OCI-LY3 (cell line): ENCODE measurements around the gene SYNDIG1.

Experiments
- H2AFZ ChIP-seq: fragments of 200-600, 300-600 bp; shearing (Covaris generic); 2 replicates; pipeline ENCODE4 v1.6.0; 2014; ENCODE audit warnings: antibody characterized with exemption, low read depth, low read length
- H3K27ac ChIP-seq: fragments of 200-600, 300-600 bp; sonication (generic); 2 replicates; pipeline ENCODE4 v1.5.1; 2014; ENCODE audit warnings: mild to moderate bottlenecking, low read length, moderate library complexity, mixed read lengths
- H3K27me3 ChIP-seq: fragments of 200-600, 300-600 bp; sonication (generic); 2 replicates; pipeline ENCODE4 v1.6.1; 2014; ENCODE audit warnings: low read depth, low read length, mixed read lengths
- H3K36me3 ChIP-seq: fragments of 200-600, 300-600 bp; sonication (generic); replicated peaks from 2 replicates; pipeline ENCODE3; 2014; ENCODE audit warnings: low read depth, low read length, mixed read lengths
- H3K4me1 ChIP-seq: fragments of 300-600, 200-600 bp; sonication (generic); 2 replicates; pipeline ENCODE4 v1.6.1; 2014; ENCODE audit warnings: low read length, mixed read lengths
- H3K4me2 ChIP-seq: fragments of 200-600, 300-600 bp; sonication (generic); 2 replicates; pipeline ENCODE4 v1.6.1; 2014; ENCODE audit warnings: low read length, mixed read lengths
- H3K4me3 ChIP-seq: fragments of 300-600, 200-600 bp; sonication (generic); 2 replicates; pipeline ENCODE4 v1.5.1; 2014; ENCODE audit warnings: antibody characterized with exemption, mild to moderate bottlenecking, low read length, moderate library complexity
- H3K79me2 ChIP-seq: fragments of 300-600, 200-600 bp; shearing (Covaris generic); 2 replicates; pipeline ENCODE4 v1.6.1; 2014; ENCODE audit warnings: mild to moderate bottlenecking, low read length, mixed read lengths
- H3K9ac ChIP-seq: fragments of 300-600, 200-600 bp; shearing (Covaris generic); 2 replicates; pipeline ENCODE4 v1.6.0; 2014; ENCODE audit warnings: mild to moderate bottlenecking, low read length, moderate library complexity
- H3K9me3 ChIP-seq: fragments of 200-600, 300-600 bp; shearing (Covaris generic); 2 replicates; pipeline ENCODE4 v1.6.1; 2014; ENCODE audit warnings: low read length, mixed read lengths; ENCODE audit not compliant: insufficient read depth
- H4K20me1 ChIP-seq: fragments of 200-600, 300-600 bp; sonication (generic); 2 replicates; pipeline ENCODE4 v1.6.1; 2016; ENCODE audit warnings: low read length, mixed read lengths; ENCODE audit not compliant: insufficient read depth
- CTCF ChIP-seq: fragments of 200-600, 300-600 bp; sonication (generic); IDR thresholded peaks from 2 replicates; pipeline ENCODE4 v1.5.1; 2014; ENCODE audit warnings: antibody characterized with exemption, low read length, low read depth
- EZH2phosphoT487 ChIP-seq: fragments of 200-600 bp; shearing (Covaris generic); IDR thresholded peaks from 2 replicates; pipeline ENCODE4 v1.6.1; 2018; ENCODE audit warnings: antibody characterized with exemption, mixed run types, low read depth

The SYNDIG1 gene

DNA sequence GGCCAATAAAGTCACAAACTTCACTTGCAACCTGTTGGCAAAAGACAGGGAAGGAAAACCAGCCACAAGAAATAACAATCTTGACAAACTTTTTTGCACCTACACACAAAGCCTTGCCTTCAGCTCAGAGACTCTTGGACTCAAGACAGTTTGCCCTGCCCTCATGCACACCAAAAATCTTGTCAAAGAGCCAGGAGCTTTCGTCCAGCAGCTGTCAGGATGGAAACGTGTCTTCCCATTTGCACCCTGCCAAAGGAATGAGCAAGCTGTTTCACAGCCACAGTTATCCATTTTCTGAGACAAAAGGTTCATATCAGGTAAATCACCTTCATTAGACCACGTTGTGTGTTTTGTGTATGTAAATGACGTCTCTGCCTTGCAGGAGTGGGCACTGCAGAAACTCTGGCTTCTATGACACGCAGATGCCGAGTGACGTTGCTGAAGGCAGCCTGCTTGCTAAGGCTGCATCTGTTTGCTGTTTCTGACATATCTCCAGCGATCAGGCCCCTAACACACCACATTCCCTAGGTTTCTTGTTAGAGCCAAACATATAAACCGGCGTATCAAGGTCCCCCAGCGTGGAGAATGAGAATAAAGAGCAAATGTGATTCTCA, 193.4 kb downstream of the SYNDIG1 start:
- H3K27me3 ChIP-seq = peaks cover 55% of the 10 kb centered on the region
- no peak overlapping the region for H3K27ac ChIP-seq
- TF ChIP-seq CTCF (no peak), EZH2phosphoT487 (no peak)
- H3K9me3 ChIP-seq = no peaks in the 10 kb centered on the region
- H3K9ac ChIP-seq = no peak overlapping the region
- no peak overlapping the region for H3K4me3 ChIP-seq
- no peaks in the 10 kb centered on the region for H3K79me2 ChIP-seq
- no peaks in the 10 kb centered on the region for H4K20me1 ChIP-seq
- no peak overlapping the region for H2AFZ ChIP-seq
- H3K36me3 ChIP-seq = no peaks in the 10 kb centered on the region
- H3K4me2 ChIP-seq = no peak overlapping the region
- H3K4me1 ChIP-seq = peaks cover 10% of the 10 kb centered on the region

DNA sequence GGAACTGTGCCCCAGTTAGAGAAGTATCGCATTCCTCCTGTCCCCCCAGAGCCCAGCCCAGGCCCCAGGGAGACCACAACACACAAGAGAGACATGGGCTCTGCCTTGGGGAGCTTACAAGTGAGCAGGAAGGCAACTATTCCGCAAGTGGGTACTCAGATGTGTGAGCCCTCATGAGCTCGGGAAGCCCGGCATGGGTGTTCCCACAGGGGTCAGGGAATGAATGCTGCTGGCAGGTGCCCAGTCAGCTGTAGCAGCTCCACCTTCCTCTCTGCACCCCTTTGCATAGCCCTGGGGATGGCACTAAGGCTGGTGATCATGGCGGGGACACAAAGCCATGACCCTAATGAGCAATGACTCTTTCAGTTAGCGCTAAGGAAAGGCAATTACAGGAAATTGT, 194.1 kb downstream of the SYNDIG1 start:
- no peak overlapping the region for H3K4me2 ChIP-seq
- TF ChIP-seq EZH2phosphoT487 (no peak), CTCF (no peak)
- H3K9ac ChIP-seq = no peak overlapping the region
- no peaks in the 10 kb centered on the region for H4K20me1 ChIP-seq
- H3K9me3 ChIP-seq = no peaks in the 10 kb centered on the region
- peaks cover 55% of the 10 kb centered on the region for H3K27me3 ChIP-seq
- H3K4me3 ChIP-seq = no peak overlapping the region
- H3K27ac ChIP-seq = no peak overlapping the region
- no peak overlapping the region for H2AFZ ChIP-seq
- H3K79me2 ChIP-seq = no peaks in the 10 kb centered on the region
- H3K36me3 ChIP-seq = no peaks in the 10 kb centered on the region
- H3K4me1 ChIP-seq = peaks cover 10% of the 10 kb centered on the region

DNA sequence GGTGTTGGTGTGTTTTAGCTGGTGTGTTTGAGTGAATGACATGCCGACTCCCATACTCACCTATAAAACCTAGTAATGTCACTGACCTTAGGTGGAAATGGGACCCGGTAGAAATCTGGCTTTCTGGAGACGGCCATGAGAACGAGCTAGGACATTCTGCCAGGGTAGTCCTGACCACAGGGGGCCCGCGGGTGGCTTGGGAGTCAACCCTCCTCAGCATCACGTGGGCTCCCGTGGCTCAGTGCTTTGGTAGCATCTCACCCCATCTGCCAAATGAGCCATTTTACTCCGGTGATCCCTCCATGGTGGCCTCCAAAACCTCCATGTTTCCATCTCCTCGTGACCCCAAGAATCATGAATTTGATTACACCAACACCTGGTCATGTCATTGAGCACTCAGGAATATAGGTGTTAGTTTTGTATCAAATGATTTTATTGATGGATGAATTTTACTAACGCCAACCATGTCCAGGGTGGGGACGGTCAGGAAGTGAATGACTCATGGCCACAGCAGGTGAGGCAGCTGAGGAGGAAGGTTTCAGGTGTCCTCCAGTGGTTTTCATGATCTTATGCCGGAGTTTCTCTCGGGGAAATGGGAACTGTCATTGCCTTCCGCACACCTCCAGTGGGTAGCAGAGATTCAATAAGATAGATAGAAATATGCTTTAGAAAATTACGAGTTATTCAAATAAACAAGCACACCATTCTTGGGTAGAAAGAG, 195.0 kb downstream of the SYNDIG1 start:
- H3K4me2 ChIP-seq = no peak overlapping the region
- H3K79me2 ChIP-seq = no peaks in the 10 kb centered on the region
- H3K27ac ChIP-seq = no peak overlapping the region
- no peak overlapping the region for H3K9ac ChIP-seq
- no peaks in the 10 kb centered on the region for H4K20me1 ChIP-seq
- H3K4me3 ChIP-seq = no peak overlapping the region
- H3K4me1 ChIP-seq = peaks cover 8% of the 10 kb centered on the region
- H3K36me3 ChIP-seq = no peaks in the 10 kb centered on the region
- H2AFZ ChIP-seq = no peak overlapping the region
- H3K9me3 ChIP-seq = no peaks in the 10 kb centered on the region
- TF ChIP-seq CTCF (no peak), EZH2phosphoT487 (no peak)
- peaks cover 54% of the 10 kb centered on the region for H3K27me3 ChIP-seq

- no peaks in the 10 kb centered on the region for H3K4me1 ChIP-seq
- H2AFZ ChIP-seq = no peak overlapping the region
- TF ChIP-seq EZH2phosphoT487 (no peak), CTCF (no peak)
- no peak overlapping the region for H3K9ac ChIP-seq
- peaks cover 59% of the 10 kb centered on the region for H3K27me3 ChIP-seq
- H4K20me1 ChIP-seq = no peaks in the 10 kb centered on the region
- H3K36me3 ChIP-seq = no peaks in the 10 kb centered on the region
- H3K4me2 ChIP-seq = no peak overlapping the region
- H3K9me3 ChIP-seq = no peaks in the 10 kb centered on the region
- H3K27ac ChIP-seq = no peak overlapping the region
- H3K4me3 ChIP-seq = no peak overlapping the region
- H3K79me2 ChIP-seq = no peaks in the 10 kb centered on the region
Observed at GRCh38 chr20:24665196-24665595, 195.8 kb downstream of the SYNDIG1 start.
